ENCODE results near the gene JAML.

The JAML gene

GRCh38 chr11:118168316-118168715 is 56.5 kb downstream of the JAML start:
- H3K27me3 ChIP-seq (ENCODE audit: control insufficient read depth, insufficient read depth, low read length) = peaks cover 64% of the 10 kb centered on the region
- no peak overlapping the region for H3K4me3 ChIP-seq (ENCODE audit: low read length)
- H3K4me1 ChIP-seq (ENCODE audit: control insufficient read depth, low read depth, low read length) = peaks cover 9% of the 10 kb centered on the region
- H3K9ac ChIP-seq (ENCODE audit: low read length) = no peak overlapping the region
- no peaks in the 10 kb centered on the region for H3K36me3 ChIP-seq (ENCODE audit: control insufficient read depth, low read depth, low read length)
- no peaks in the 10 kb centered on the region for H3K9me3 ChIP-seq (ENCODE audit: control insufficient read depth, low read depth, low read length)
- H3K27ac ChIP-seq (ENCODE audit: low read length) = no peak overlapping the region

DNA sequence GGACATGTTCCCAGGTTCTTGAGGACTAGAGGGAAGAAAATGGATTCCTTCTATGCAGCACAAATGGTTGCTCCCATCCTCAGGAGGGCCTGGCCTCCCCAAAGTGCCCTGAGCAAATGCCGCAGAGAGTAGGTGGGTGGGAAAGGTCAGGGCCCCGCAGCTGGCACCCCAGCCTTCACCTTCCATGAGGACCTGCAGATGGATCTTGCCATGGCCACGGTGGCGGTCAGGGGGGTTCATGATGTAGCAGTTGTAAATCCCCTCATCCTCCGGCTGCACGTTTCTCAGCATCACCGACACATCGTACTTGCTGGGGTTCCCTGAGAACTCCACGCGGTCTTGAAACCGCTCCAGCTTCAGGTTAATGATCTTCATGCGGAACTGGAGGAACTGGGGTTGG is 56.9 kb downstream of the JAML start:
- Histone ChIP-seq H3K4me1 (ENCODE audit: control insufficient read depth, low read depth, low read length) (peaks cover 9% of the 10 kb centered on the region), H3K36me3 (ENCODE audit: control insufficient read depth, low read depth, low read length) (no peaks in the 10 kb centered on the region), H3K4me3 (ENCODE audit: low read length) (no peak overlapping the region), H3K27me3 (ENCODE audit: control insufficient read depth, insufficient read depth, low read length) (peaks cover 63% of the 10 kb centered on the region), H3K27ac (ENCODE audit: low read length) (no peak overlapping the region), H3K9ac (ENCODE audit: low read length) (no peak overlapping the region), H3K9me3 (ENCODE audit: control insufficient read depth, low read depth, low read length) (no peaks in the 10 kb centered on the region)

- peaks cover 60% of the 10 kb centered on the region for H3K27me3 ChIP-seq (ENCODE audit: control insufficient read depth, insufficient read depth, low read length)
These were observed 57.6 kb downstream of the JAML start for GRCh38 chr11:118167253-118167652.

DNA sequence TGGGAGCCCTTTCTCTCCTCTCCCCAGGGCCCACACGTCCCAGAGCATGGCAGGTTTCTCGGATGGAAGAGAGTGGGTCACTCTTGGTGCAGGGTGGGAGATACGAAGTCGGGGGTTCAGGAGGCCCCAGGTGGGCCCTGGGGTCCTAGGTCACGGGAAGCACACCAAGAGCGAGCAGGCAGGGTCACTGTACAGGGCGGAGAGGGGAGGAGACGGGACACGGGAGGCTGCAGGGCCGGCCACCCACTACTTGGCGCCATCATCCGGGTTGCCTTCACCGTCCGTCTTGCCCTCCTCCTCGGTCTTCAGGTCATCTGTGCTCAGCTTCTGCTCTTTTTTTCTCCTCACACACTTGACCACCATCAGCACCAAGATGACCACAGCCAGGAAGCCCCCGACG is 58.2 kb downstream of the JAML start:
- peaks cover 57% of the 10 kb centered on the region for H3K27me3 ChIP-seq (ENCODE audit: control insufficient read depth, insufficient read depth, low read length)
- no peak overlapping the region for H3K27ac ChIP-seq (ENCODE audit: low read length)
- H3K9ac ChIP-seq (ENCODE audit: low read length) = no peak overlapping the region
- H3K9me3 ChIP-seq (ENCODE audit: control insufficient read depth, low read depth, low read length) = no peaks in the 10 kb centered on the region
- H3K4me1 ChIP-seq (ENCODE audit: control insufficient read depth, low read depth, low read length) = peaks cover 9% of the 10 kb centered on the region
- no peaks in the 10 kb centered on the region for H3K36me3 ChIP-seq (ENCODE audit: control insufficient read depth, low read depth, low read length)
- H3K4me3 ChIP-seq (ENCODE audit: low read length) = no peak overlapping the region

More at GRCh38 chr11:118167253-118167652, 57.6 kb downstream of the JAML start:
- Histone ChIP-seq H3K36me3 (ENCODE audit: control insufficient read depth, low read depth, low read length) (no peaks in the 10 kb centered on the region), H3K9me3 (ENCODE audit: control insufficient read depth, low read depth, low read length) (no peaks in the 10 kb centered on the region), H3K4me3 (ENCODE audit: low read length) (no peak overlapping the region), H3K9ac (ENCODE audit: low read length) (no peak overlapping the region), H3K4me1 (ENCODE audit: control insufficient read depth, low read depth, low read length) (peaks cover 9% of the 10 kb centered on the region), H3K27ac (ENCODE audit: low read length) (no peak overlapping the region)

GRCh38 chr11:118164885-118165284 is 59.9 kb downstream of the JAML start:
- H3K9me3 ChIP-seq (ENCODE audit: control insufficient read depth, low read depth, low read length) = no peaks in the 10 kb centered on the region
- H3K4me3 ChIP-seq (ENCODE audit: low read length) = no peak overlapping the region
- no peak overlapping the region for H3K27ac ChIP-seq (ENCODE audit: low read length)
- no peak overlapping the region for H3K9ac ChIP-seq (ENCODE audit: low read length)
- peaks cover 41% of the 10 kb centered on the region for H3K27me3 ChIP-seq (ENCODE audit: control insufficient read depth, insufficient read depth, low read length)
- no peaks in the 10 kb centered on the region for H3K36me3 ChIP-seq (ENCODE audit: control insufficient read depth, low read depth, low read length)
- peaks cover 4% of the 10 kb centered on the region for H3K4me1 ChIP-seq (ENCODE audit: control insufficient read depth, low read depth, low read length)

DNA sequence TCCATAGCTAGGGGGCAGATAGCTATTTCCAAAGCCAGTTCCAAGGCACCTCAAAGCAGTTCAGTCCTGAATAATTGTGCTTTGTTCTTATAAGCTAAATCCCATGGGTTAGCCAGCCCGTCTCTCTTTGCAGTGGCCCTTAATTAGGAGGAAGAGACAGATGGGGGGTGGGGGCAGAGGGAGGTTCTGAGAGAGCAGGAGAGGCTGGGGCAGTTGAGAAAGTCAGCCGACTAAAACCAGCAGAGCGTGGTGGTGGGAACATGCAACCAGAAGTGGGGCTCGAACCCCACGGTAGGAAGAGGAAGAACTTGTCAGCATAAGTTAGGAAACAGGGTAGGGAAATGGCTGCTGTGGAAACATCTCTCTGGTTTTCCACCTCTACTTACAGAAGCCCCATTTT is 61.3 kb downstream of the JAML start:
- H3K4me3 ChIP-seq (ENCODE audit: low read length) = no peak overlapping the region
- H3K27ac ChIP-seq (ENCODE audit: low read length) = no peak overlapping the region
- H3K36me3 ChIP-seq (ENCODE audit: control insufficient read depth, low read depth, low read length) = no peaks in the 10 kb centered on the region
- H3K4me1 ChIP-seq (ENCODE audit: control insufficient read depth, low read depth, low read length) = peaks cover 4% of the 10 kb centered on the region
- H3K9me3 ChIP-seq (ENCODE audit: control insufficient read depth, low read depth, low read length) = no peaks in the 10 kb centered on the region
- H3K27me3 ChIP-seq (ENCODE audit: control insufficient read depth, insufficient read depth, low read length) = peaks cover 41% of the 10 kb centered on the region
- H3K9ac ChIP-seq (ENCODE audit: low read length) = no peak overlapping the region

DNA sequence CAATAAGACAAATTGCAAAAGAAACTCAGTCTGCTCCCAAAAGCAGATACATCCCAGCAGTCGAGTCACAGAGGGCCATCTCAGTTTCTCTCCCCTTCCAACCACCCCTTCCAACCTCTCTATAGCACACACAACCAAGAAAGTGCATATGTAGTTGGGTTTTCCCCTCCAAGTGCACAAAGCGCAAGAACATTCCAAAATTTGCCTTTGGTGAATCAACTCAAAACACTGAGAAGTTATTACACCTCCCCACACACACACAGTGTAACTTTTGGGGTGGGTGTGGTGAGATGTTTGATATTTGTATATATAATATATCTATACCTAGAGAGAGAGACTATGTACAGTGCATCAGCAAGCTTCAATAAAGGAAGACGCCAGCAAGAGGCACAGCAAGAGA is 62.0 kb downstream of the JAML start:
- Histone ChIP-seq H3K27ac (ENCODE audit: low read length) (no peak overlapping the region), H3K36me3 (ENCODE audit: control insufficient read depth, low read depth, low read length) (no peaks in the 10 kb centered on the region), H3K4me3 (ENCODE audit: low read length) (no peak overlapping the region), H3K4me1 (ENCODE audit: control insufficient read depth, low read depth, low read length) (peaks cover 4% of the 10 kb centered on the region), H3K27me3 (ENCODE audit: control insufficient read depth, insufficient read depth, low read length) (peaks cover 44% of the 10 kb centered on the region), H3K9ac (ENCODE audit: low read length) (no peak overlapping the region), H3K9me3 (ENCODE audit: control insufficient read depth, low read depth, low read length) (no peaks in the 10 kb centered on the region)

GRCh38 chr11:118161786-118162185 is 63.0 kb downstream of the JAML start:
- H3K36me3 ChIP-seq (ENCODE audit: control insufficient read depth, low read depth, low read length) = no peaks in the 10 kb centered on the region
- H3K9me3 ChIP-seq (ENCODE audit: control insufficient read depth, low read depth, low read length) = no peaks in the 10 kb centered on the region
- no peak overlapping the region for H3K4me3 ChIP-seq (ENCODE audit: low read length)
- no peak overlapping the region for H3K27ac ChIP-seq (ENCODE audit: low read length)
- no peak overlapping the region for H3K9ac ChIP-seq (ENCODE audit: low read length)
- peaks cover 10% of the 10 kb centered on the region for H3K4me1 ChIP-seq (ENCODE audit: control insufficient read depth, low read depth, low read length)
- peaks cover 45% of the 10 kb centered on the region for H3K27me3 ChIP-seq (ENCODE audit: control insufficient read depth, insufficient read depth, low read length)

DNA sequence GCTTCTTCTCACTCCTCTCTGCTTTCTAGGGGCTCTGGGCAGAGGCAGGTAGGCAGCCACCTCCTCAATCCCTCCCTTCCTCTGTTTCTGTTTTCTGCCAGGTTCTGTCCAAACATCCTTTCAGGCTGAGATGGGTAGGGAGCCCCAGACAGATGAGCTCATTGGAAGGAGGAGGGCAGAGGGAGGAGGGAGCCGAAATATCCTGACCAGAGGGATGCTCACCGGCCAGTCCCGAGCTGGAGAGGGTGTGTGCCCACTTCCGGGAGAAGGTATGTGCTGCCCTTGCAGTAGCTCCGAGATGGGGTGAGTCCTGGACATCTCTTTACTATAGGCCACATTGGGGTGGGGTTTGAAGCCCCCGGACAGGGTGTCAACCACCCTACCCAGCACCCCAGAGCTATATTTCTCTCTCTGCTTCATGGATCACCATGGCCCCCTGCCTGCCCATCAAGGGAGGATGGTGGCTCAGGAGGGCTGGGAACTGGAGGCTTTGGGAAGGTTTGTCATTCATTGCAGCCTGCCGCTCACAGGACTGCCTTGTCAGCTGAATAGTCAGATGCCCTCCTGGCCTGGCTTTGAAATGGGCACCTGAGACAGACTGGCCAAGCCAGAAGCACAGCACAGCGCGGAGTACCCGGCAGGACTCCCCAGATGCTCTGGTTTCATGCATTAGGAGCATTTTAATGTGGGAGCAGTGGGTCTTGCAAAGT is 67.5 kb downstream of the JAML start:
- H3K9me3 ChIP-seq (ENCODE audit: control insufficient read depth, low read depth, low read length) = no peaks in the 10 kb centered on the region
- H3K27me3 ChIP-seq (ENCODE audit: control insufficient read depth, insufficient read depth, low read length) = peaks cover 76% of the 10 kb centered on the region
- no peak overlapping the region for H3K9ac ChIP-seq (ENCODE audit: low read length)
- peaks cover 34% of the 10 kb centered on the region for H3K4me1 ChIP-seq (ENCODE audit: control insufficient read depth, low read depth, low read length)
- H3K27ac ChIP-seq (ENCODE audit: low read length) = no peak overlapping the region
- no peaks in the 10 kb centered on the region for H3K36me3 ChIP-seq (ENCODE audit: control insufficient read depth, low read depth, low read length)
- H3K4me3 ChIP-seq (ENCODE audit: low read length) = peak overlapping the region; percentile 52

DNA sequence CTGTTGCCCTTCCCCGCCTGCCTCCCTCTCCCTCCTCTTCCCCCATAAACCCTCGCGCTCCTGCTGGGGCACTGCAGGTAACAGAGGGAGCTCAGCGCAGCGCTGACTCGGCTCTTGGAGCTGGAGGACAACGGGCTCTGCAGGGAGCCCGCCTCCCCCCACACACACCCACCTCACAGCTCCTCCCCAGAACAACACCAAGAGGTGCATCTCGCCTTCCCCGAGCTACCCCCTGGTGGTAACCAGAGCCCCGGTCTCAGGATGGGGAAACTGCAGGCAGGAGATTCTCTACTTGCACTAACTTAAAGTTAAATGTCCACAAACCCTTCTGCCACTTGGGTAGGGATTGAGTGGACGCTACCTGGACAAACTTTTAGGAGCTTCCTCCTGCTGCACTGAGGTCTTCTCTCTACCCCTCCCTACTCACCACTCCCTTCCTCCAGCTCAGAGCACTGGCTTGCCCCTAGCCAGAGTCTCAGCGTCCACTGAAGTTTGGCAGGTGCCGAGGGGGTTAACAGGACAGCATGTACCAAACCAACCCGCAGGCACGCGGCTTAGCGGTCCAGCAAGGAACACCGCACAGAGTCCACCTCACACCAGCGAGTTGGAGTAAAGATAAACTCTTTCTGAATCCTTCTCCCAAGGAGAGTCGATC is 68.2 kb downstream of the JAML start:
- H3K4me3 ChIP-seq (ENCODE audit: low read length) = peak overlapping the region; percentile 52

DNA sequence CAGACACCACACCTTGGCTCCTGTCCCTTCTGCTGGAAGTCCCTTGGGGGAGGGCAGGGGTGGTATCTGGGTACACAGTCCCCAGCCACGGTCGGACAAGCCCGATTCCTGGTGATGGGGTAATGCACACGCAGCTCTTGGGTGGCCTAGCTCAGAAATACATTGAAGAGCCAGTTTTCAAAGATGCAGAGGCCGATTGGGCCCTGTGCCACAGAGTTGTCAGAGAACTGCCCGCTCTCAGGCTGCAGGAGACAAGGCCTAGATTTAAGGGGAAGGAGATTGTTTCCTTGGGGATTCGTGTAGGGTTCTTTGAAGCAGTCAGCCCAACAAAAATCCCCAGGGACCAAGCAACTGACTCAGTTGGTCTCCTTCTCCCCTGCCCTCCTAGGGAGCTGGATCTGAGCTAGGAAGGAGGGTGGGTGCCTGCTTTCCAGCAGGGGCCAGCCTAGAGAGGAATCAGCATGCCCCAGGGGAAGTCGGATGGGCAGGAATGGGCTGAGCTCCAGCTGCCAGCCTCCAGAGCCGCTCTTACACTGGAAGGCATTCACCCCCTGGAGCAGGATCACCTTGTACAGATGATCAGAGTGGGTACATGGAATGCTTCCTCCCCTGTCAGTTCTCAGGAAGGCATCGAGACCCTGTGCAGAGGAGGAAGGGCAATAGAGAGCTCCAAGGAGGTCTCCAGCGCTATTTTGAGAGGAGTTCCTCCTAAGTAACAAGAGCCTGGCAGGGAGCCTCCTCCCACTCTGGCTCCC is 68.9 kb downstream of the JAML start:
- Histone ChIP-seq H3K4me1 (ENCODE audit: control insufficient read depth, low read depth, low read length) (peaks cover 42% of the 10 kb centered on the region), H3K9me3 (ENCODE audit: control insufficient read depth, low read depth, low read length) (no peaks in the 10 kb centered on the region), H3K27ac (ENCODE audit: low read length) (no peak overlapping the region), H3K27me3 (ENCODE audit: control insufficient read depth, insufficient read depth, low read length) (peaks cover 87% of the 10 kb centered on the region), H3K4me3 (ENCODE audit: low read length) (peak overlapping the region; percentile 52), H3K36me3 (ENCODE audit: control insufficient read depth, low read depth, low read length) (no peaks in the 10 kb centered on the region), H3K9ac (ENCODE audit: low read length) (no peak overlapping the region)

More for the DNA sequence above, 68.2 kb downstream of the JAML start:
- no peak overlapping the region for H3K9ac ChIP-seq (ENCODE audit: low read length)
- H3K27me3 ChIP-seq (ENCODE audit: control insufficient read depth, insufficient read depth, low read length) = peaks cover 79% of the 10 kb centered on the region
- H3K36me3 ChIP-seq (ENCODE audit: control insufficient read depth, low read depth, low read length) = no peaks in the 10 kb centered on the region
- H3K4me1 ChIP-seq (ENCODE audit: control insufficient read depth, low read depth, low read length) = peaks cover 38% of the 10 kb centered on the region
- H3K9me3 ChIP-seq (ENCODE audit: control insufficient read depth, low read depth, low read length) = no peaks in the 10 kb centered on the region
- H3K27ac ChIP-seq (ENCODE audit: low read length) = no peak overlapping the region

Measured in iPS-18a (cell line).